Stimulated activated CD4-positive, alpha-beta T cell treated with anti-CD3 and anti-CD28 coated beads, Interleukin-2, amount 100 ng/mL, for 24 hours (primary cell): ENCODE measurements around the gene NPHP1.
A peak's percentile ranks its signal among the peaks of the same experiment; 100 is the strongest.
"Not testable (repeated sequence)": the region's sequence is repeated elsewhere in the genome, so short reads cannot be mapped to it uniquely, and the experiment has no call there.

Experiments
- DNase-seq, 2 donors: peaks; one replicate each; pipeline ENCODE4 v3.0.0-alpha.2; 2020

Gene NPHP1

GRCh38 chr2:110204408-110205385, at the start of gene NPHP1:
Gene NPHP1, minus strand, starts transcription at chr2:110205013. Its CDS starts 45 bp downstream, at chr2:110204968.
- peak; percentile 86 to 87 for DNase-seq

- not testable (repeated sequence) for DNase-seq
Observed at GRCh38 chr2:110248081-110248795, 43.4 kb upstream of the NPHP1 start.

GRCh38 chr2:110245488-110246435, 40.9 kb upstream of the NPHP1 start:
- DNase-seq, result not testable (repeated sequence)

- DNase-seq, result not testable (repeated sequence)
Observed at GRCh38 chr2:110243283-110243682, 38.5 kb upstream of the NPHP1 start.

- DNase-seq, result not testable (repeated sequence)
Observed at GRCh38 chr2:110234514-110234913, 29.7 kb upstream of the NPHP1 start.

- DNase-seq, result not testable (repeated sequence)
Observed at GRCh38 chr2:110229886-110230285, 25.1 kb upstream of the NPHP1 start.

GRCh38 chr2:110222626-110223025, 17.8 kb upstream of the NPHP1 start:
- not testable (repeated sequence) for DNase-seq

GRCh38 chr2:110221938-110222337, 17.1 kb upstream of the NPHP1 start:
- DNase-seq, result no peak

- DNase-seq, result no peak
Observed at GRCh38 chr2:110220190-110220564, 15.4 kb upstream of the NPHP1 start.

- no peak for DNase-seq
Observed at GRCh38 chr2:110219496-110220189, 14.8 kb upstream of the NPHP1 start.

GRCh38 chr2:110218889-110219288, 14.1 kb upstream of the NPHP1 start:
- DNase-seq, result not testable (repeated sequence)

- no peak for DNase-seq
Observed at GRCh38 chr2:110216803-110217202, 12.0 kb upstream of the NPHP1 start.

- DNase-seq, result no peak
Observed at GRCh38 chr2:110216199-110216598, 11.4 kb upstream of the NPHP1 start.

GRCh38 chr2:110215566-110216158, 10.8 kb upstream of the NPHP1 start:
- no peak for DNase-seq

- no peak for DNase-seq
Observed at GRCh38 chr2:110215091-110215490, 10.3 kb upstream of the NPHP1 start.

GRCh38 chr2:110213522-110213921, 8.7 kb upstream of the NPHP1 start:
- not testable (repeated sequence) for DNase-seq

GRCh38 chr2:110211938-110212858, 7.4 kb upstream of the NPHP1 start, which contains the start of gene MTLN:
Gene MTLN, minus strand, starts transcription at chr2:110212547. Its CDS starts 22 bp downstream, at chr2:110212525.
- peak; percentile 68 to 75 for DNase-seq

- no peak for DNase-seq
Observed at GRCh38 chr2:110205660-110206455, 1.0 kb upstream of the NPHP1 start.

- DNase-seq, result no peak
Observed at GRCh38 chr2:110198016-110198415, 6.8 kb downstream of the NPHP1 start.
